ENCODE data around the gene DGKG.

Gene DGKG

DNA sequence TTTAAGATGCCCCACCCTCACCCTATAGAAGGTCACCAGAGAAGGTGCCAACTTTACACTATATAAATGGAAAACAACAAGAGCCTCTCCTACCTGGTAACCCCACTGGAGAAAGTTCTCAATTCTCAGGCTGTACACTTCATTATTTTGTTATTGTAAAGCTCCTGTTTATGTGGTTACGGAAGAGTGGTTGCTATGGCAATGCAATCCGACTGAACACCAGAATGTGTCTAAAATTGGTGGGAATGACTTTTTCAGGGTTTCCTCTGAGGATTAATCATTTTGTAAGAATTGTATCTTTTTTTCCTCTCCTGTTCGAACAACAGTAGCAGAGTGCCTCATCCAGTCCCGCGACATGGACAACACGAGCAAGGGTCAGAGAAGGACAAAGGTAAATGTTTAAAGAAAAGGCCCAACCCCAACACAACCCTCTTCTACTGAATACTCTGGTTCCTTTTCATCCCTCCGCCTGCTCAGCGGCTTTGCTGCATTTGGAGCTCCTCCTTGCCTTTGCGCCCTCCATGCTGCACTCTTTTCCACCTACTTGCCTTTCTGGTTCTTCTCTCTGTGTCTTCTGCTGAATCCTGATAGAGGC, 45.3 kb downstream of the DGKG start:
- no peak for DNase-seq

DNA sequence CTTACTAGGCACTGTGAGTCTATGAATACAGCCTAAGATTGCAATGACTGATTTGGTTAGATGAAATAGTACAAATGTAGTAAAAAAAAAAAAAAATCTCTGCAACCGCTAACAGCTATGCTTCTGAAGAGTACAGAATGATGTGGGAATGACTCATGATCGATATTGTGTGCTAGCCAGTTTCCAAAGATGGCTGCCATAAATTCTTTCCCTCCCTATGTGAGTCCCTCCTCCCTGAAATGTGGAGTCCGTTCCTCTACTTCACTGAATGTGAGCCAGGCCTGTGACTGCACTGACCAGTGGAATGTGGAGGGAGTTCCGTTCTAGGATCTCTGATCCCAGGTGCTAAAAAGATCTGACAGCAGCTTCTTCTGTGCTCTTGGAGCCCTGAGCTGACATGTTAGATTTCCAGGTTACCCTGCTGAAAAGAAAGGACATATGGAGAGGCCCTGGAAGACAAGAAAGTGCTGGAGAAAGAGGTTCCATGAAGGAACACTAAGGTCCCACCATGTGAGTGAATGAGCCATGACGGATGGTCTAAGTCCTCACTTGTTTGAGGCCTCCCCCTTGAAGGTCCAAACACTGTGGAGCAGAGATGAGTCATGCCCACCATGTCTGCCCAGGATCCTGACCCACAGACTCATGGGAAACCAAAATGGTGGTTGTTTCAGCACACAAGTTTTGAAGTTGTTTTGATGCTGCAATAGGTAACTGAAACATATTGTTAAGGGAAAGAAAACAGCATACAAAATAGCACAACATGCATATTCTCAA, 46.3 kb downstream of the DGKG start:
- no peak for DNase-seq

DNA sequence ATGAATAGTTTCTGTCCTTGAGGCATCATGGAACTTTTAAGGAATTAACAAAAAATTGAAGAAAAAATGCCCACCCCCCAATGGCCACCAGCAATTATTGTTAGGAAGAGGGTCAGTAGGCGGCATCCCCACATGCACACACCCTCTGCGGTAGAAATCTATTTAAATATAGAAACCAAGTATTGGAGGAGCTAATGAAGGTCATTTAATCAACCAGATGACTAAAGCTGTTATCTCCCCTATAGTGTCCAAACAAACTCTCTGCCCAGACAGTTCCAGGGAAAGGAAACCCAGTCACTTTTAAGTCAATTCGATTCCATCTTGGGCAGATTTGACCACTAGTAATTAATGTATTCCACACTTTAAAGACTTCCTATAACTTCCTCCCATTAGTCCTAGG, 47.1 kb downstream of the DGKG start:
- no peak for DNase-seq

DNA sequence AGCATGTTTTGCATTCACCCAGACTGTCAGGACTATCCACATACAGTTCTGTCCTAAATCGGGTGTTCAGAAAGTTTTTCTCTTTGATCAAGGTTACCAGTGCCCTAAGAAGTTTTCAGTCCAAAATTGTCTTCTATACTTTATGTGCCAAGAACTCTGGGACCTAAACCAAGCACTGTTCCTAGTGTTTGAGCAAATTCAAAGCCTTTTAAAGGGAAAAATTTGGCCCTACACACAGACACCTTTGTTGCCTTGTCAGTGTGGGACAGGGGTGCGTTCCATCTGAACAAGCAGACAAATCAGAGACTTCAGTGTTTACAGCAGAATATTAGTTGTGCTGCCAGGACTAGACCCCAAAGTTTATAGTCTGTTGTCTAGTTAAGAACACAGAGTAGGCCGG, 50.6 kb downstream of the DGKG start:
- no peak for DNase-seq

DNA sequence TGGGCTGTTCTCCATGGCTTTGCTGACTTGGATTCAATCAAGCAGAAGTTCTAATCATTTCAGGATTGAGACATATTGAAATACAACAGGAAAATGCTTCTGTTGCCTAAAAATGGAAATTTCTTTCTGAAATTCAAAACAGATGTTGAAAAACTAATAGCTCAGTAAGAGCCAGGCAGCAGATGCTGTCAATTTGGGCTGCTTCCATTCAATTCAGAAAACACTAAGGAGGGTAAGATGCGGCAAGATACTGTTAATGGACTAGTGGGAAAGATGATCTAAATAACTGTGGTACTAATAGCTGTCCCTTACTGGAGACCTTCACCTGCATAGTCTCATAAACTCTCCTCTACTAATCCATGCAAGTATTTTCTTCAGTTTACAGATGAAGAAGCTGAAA, 53.5 kb downstream of the DGKG start:
- no peak for DNase-seq

DNA sequence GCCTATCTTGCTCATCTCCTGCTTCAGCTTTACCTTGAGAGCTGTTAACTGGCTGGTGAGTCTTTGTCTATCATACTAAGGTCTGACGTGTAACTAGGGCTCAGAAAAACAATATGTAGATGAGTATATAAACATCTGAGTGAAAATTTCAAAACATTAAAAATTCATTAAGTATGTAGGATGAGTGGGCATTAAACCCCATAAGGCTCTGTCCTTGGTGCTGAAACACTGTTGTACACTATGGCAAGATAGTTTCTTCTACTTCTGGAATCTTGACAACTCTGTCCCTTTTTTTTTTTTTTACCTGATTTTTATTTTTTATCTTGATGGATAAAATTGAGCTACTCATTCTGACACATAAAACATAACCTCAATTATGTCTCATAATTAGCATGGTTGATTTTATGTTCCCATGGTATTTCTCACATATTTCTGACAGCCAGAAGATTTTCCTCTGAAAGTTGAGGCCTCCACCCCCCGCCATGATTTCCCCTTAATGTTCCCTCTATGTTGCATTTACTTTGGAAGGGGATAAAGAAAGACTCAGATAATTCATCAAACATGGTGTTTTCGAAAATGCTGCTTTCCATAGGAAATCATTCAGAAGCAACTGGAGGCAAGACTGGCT, 54.3 kb downstream of the DGKG start:
- no peak for DNase-seq

DNA sequence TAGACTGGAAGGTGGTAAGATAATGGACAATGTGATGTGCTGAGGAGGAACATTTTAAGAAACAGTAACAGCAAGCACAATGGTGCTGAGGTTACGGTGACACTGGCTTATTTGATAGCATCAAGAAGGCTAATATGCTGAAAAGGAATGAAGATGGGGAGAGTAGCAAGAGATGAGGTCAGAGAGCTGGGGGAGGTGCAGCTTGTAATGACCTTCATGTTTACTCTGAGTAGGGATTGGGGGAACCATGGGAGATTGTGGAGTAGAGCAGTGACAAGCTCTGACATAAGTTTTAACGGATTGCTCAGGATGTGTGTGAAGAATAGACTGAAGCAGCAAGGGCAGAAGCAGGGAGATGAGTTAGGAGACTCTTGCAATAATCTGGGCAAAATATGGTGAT, 56.7 kb downstream of the DGKG start:
- DNase-seq: no peak

DNA sequence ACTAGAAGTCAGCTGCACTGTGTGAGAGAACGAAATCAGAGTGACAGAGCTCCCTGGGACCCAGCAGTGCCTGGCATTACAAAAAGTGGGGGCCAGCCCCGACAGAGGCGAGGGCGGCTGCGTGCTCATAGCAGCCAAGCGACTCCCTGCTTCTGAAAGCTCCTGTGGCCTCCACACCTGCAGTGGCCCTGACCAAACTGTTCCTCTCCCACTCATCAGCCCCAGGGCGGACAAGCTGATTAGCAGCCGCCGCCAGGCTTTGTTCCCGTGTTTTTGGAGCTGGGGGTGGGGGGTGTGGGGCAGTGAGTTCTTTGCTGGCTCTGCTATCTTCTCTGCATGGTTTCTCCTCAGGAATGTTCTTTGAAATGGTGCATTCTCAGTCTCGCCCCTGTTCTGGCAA, 58.1 kb downstream of the DGKG start:
- no peak for DNase-seq

DNA sequence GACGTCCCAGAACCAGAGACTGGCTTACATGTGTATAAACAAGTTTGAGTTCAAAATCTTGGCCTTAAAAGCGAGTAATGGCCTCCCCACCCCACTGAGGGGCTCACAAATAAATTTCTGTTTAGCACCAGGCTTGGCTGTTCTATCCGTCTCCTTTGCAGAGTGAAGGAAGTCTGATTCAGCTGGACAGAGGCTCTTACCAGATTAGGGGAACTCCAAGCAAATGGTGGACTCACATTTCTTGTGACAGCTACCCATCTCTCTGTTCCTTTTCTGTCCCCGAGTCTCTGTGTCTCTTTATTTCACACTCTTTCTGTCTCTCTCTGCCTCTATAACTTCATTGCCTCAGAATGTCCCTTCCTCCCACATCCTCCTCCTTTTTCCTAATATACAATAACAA, 62.7 kb downstream of the DGKG start:
- DNase-seq: no peak

DNA sequence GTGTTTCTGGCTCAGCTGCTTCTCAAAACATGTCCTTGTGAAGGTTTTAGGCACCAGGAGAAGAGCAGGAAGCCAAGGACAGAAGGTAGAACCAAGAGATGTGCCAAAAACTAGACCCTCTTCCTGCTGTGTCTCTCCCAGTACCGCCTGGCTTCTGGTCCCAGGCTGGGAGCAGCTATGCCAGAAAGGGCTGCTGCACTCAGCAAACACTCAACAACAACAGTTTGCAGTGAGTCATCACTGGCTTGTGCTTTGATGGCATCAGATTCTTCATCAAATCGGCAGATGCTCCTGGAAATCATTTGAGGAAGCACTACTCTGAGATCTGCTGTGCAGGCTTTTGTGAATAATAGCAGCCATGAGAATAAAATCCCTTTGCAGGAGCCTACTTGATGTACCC, 63.2 kb downstream of the DGKG start:
- no peak for DNase-seq

DNA sequence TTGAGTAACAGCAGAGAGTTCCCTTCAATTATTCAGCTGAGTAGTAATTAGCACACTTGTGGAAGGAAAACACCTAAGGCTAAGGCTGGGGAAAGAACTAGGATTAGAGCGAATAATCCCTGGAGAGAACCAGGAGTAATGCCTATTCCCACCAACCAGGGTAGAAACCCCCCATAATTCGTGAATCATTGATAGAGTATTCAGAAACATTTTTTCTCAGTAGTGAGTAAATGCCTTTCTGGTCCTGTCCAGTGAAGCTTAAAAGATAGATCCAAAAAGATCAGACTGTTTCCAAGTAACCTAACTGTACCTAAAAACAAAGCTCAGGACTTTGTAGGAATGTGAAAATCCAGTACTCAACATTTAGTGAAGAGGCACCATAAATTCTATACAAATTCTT, 71.2 kb downstream of the DGKG start:
- DNase-seq: no peak

DNA sequence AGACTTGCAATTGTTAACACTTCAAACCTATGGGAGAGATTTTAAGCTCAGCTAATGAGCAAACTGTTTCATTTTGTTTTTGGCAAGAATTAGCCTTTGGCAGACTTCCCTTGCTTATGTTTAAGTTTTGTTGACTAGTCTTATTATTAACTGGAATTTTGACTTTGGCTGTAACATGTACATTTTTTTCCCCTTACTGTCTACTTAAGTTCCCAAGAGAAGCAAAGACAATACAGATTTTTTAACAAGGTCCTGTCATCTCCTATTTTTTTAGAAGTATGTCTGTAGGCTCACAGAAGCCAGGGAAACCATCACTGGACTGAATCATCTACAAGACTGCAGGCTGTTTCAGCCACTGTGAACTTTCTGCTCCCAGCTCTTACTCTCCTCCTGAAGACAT, 74.3 kb downstream of the DGKG start:
- DNase-seq: no peak

DNA sequence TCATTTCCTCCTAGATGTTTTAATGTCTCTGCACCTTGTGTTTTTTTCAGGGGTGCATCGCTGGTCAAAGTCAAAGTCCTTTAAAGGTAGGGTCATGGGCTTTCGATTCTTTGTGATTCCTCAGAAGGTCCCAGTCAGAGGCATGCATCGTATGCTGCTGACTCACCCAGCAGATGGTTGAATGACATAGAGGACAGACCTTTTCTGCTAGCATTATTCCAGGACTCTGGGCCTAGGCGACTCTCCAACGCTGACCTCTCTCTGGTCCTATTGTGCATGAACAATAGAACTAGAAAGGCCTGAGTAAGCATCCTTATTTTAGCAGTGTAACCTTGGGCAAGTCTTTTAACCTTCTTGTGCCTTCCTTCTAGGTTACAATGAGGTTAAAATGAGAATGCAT, 75.9 kb downstream of the DGKG start:
- DNase-seq: no peak

DNA sequence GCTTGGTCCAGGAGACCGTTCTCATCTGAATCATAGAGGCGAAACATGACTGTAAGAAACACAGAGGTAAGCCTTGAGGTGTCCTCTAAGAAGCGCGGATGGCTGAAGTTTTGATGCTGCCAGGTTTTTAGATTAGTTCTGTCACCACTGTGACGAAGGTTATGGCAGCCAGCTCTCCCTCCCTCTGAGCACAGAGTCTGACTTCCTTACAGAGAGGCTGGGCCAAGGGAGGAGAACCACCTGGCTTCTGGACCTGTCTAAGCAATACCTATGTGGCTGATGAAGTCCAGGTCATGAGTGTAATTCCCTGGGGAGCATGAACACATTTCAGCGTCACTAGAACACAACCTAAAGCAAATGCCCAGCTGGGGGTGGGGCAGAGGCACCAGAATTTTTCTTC, 77.4 kb downstream of the DGKG start:
- no peak for DNase-seq

DNA sequence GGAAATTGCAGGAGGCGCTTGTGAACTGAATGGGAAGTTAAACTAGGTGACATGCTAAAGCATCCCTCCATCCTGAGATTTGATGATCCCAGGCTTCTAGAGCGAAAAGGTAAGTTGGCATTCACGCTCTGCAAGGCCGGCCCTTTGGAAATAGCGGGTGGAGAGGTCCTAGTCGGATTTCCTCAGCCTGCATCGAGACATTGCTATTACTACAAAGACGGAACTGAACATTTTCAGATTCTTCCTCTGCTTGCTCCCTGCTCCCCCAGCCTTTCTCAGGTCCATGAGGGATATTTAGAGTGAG, 77.7 kb downstream of the DGKG start:
- DNase-seq: no peak

DNA sequence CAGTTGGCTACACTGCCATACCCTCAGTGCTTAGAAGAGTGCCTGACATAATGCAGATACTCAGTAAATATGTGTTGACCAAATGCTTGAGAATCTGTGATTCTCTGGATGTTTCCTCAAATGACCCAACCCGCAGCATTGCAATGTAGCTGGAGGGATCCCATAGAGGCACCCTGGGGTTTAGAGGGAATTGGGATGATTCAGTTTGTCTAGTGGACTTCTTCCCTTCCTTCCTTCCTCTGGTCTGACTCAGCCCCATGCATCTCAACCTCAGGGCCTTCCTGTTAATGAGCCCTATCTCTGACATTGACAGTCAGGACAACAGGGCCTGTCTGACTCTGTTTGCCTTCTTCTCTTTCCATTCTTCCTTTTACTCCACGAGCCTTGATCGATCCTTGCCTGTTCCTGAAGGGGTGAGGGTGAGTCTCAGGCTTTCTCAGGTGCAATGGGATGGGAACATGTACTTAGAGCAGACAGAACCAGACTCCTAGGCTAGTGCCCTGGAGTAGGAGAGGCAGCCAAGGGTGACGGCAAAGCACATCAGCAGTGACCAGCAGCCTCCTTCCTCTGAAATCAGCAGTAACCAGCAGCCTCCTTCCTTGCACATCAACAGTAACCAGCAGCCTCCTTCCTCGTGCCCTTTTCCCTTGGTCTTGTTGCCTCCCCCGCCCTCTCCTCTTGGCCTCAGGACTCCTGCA, 78.2 kb downstream of the DGKG start:
- DNase-seq: no peak

DNA sequence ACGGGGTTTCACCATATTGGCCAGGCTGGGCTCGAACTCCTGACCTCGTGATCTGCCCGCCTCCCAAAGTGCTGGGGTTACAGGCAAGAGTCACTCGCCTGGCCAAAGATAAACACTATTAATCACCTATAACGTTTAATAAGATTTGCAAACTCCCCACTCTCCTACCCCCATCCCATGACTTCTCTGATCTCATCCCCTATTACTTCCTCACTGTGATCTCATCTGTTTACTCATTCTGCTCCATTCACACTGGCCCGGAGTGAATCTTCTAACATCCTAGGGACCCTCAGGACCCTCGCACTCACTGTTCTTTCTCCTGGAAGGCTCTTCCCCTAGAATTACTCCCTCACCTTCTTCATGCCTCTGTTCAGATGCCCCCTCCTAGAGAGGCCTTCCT, 78.9 kb downstream of the DGKG start:
- DNase-seq: no peak

DNA sequence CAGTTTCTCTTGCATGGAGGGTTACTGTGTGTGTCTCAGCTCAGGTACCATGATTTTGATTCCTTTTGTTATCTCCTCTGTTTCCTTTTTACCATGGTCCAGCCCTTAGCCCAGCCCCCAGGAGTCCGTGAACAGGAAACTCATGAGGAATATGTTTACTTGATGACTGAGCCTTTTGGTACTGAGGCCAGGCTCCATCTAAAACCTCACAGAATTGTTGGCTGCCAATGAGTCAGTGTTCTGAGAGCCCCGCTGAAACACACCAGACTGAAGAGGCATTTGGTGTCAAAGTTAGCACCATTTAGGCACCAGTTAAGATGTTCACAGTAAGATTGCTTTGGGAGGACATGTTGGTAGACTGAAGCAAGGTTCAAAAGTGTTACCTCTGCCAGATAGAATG, 80.9 kb downstream of the DGKG start:
- no peak for DNase-seq

DNA sequence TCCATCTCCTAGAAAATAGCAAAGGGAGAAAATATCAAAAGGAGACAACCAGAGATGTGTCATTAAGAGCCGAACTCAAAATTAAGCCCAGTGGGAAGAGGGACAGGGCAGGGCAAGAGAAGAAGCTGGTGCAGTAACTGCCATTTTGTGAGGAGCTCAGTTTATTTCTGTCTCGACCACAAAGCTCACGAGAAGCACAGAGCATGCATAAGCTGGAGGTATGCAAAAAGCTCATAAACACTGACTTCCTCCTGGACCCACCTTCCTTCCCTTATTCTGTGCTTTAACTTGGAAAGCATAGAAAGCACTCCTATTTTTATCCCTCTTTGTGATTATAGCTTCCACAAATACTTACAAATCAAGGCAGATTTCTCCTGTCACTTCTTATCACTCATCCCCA, 81.3 kb downstream of the DGKG start:
- no peak for DNase-seq

DNA sequence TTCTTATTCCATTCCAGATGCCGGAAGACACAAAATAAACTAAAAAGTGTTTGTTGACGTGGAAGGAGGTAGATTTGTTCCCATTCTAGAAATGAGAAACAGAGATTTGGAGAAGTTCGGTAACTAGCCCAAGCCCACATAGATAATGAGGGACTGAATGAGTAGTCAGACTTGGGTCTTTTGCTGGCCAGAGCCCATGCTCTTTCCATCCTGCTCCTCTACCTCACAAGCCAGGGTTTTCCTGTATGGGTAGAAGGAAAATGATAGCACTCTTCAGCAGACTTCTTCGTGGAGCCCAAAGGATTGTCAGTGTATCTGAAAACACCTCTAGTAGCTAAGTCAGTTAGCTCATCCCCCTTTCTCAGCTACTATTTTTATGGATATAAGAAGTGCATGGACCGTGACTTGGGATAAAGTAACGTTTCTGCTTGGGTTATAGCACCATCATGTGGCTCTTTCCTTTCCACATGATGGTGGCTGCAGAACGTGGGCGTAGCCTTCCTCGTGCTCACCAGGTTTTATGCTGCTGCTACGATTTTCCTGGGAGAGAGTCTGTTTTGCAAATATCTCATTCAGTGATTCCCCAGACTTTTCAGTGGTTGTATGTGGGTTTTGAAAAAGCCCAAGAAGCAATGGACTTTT, 84.6 kb downstream of the DGKG start:
- no peak for DNase-seq

DNA sequence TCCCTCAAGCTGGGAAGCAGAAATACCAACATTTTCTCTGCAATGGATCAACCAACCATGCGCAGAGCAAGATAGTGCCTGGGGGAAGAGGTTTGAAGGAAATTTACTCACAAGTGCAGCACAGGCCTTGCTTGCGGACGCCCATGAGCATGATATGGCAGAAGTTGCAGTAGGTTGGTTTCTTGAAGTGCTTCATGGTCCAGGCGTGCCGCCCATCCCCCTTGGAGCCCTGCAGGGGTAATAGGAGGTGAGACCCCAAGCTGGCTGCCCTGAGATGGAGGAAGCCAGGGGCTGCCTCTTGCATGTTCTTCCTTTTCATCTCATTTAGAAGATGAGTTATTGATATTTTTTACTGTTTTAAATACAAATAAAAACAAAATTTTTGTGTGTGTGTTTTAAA, 86.6 kb downstream of the DGKG start:
- DNase-seq: no peak

DNA sequence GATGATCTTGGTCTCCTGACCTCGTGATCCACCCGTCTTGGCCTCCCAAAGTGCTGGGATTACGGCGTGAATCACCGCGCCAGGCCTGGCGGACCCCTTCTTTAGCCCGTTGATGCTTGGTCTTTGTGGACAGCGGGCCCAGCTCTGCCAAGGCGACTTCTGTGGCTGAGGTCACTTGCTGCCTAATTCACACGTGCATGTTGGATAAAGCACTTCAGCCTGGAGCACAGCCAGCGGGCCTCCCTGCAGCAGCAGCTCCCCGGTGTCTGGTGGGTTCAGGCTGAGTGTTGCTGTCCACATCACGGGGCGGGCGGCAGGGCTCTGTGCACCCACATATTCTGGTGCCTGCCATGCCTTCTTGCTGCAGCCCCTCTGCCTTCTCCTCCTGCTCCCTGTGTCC, 88.4 kb downstream of the DGKG start:
- DNase-seq: no peak

DNA sequence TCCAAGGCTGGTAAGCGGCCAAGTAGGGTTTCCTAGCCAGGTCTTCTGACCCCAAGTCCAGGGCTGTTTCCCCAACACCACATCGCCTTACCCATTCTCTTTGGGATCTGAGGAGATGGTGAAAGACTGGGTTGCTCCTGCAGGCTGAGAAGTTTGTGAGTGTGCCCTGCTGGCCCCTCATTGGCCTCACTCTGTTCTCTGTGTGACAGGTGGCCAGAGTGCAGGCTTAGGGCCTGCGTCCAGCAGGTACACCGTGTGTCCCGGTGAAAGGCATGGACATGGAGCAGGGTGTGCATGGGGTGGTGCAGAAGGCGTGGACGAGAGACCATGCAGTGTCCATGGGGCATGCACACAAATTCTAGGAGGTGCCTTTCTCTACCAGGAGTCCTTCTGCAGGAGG, 91.3 kb downstream of the DGKG start:
- DNase-seq: no peak
